ENCODE measurements around the gene DHRS2.

The DHRS2 gene

DNA sequence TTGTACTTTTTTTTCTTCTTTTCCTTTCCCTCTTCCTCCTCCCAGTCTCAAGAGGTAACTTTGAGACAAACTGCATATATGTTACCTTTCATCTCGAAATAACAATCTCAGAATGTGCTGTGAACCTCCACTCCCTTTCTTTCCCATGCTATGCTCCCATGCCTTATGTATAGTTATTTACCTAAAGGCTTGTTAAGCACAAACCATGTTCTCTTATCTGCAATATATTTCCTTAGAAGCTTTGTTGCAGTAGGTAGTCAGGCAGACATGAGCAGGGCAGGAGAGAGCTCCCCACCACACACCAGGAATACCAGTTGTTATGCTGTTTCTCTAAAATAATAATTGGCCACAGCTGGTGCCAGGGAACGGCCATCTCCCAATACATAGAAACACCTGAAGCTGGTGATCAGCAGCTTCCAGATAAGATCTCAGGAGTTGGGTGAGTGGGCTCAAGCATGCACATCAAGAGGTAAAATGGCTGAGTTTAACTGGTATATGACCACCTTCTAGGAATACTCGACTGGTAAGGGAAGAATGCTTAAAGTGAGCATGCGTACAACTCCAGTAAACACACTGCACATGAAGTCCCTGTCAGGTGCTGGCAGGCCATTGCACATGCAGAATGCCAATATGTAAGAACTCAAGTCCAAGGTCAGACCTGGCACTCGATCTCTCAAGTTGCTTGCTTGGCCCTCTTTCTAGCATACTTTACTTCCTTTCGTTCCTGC, 14.8 kb upstream of the DHRS2 start:
- TF ChIP-seq, protein P1, sequence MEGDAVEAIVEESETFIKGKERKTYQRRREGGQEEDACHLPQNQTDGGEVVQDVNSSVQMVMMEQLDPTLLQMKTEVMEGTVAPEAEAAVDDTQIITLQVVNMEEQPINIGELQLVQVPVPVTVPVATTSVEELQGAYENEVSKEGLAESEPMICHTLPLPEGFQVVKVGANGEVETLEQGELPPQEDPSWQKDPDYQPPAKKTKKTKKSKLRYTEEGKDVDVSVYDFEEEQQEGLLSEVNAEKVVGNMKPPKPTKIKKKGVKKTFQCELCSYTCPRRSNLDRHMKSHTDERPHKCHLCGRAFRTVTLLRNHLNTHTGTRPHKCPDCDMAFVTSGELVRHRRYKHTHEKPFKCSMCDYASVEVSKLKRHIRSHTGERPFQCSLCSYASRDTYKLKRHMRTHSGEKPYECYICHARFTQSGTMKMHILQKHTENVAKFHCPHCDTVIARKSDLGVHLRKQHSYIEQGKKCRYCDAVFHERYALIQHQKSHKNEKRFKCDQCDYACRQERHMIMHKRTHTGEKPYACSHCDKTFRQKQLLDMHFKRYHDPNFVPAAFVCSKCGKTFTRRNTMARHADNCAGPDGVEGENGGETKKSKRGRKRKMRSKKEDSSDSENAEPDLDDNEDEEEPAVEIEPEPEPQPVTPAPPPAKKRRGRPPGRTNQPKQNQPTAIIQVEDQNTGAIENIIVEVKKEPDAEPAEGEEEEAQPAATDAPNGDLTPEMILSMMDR (IDR thresholded peaks at IDR 0.05; ENCODE audit: low read depth, low read length, missing control alignments) = no peak
- no peaks in the 10 kb centered on the region for H3K36me3 ChIP-seq (replicated peaks)
- no peaks in the 10 kb centered on the region for H3K27me3 ChIP-seq (replicated peaks)
- no peak overlapping the region for H3K27ac ChIP-seq
- H3K4me3 ChIP-seq (ENCODE audit: low read depth, low read length) = no peak overlapping the region
- no peak for DNase-seq
- in situ Hi-C loops (cut with HindIII; ENCODE audit: low pct_ligation_motif_present, low sequenced_read_pairs) = no loop called here

DNA sequence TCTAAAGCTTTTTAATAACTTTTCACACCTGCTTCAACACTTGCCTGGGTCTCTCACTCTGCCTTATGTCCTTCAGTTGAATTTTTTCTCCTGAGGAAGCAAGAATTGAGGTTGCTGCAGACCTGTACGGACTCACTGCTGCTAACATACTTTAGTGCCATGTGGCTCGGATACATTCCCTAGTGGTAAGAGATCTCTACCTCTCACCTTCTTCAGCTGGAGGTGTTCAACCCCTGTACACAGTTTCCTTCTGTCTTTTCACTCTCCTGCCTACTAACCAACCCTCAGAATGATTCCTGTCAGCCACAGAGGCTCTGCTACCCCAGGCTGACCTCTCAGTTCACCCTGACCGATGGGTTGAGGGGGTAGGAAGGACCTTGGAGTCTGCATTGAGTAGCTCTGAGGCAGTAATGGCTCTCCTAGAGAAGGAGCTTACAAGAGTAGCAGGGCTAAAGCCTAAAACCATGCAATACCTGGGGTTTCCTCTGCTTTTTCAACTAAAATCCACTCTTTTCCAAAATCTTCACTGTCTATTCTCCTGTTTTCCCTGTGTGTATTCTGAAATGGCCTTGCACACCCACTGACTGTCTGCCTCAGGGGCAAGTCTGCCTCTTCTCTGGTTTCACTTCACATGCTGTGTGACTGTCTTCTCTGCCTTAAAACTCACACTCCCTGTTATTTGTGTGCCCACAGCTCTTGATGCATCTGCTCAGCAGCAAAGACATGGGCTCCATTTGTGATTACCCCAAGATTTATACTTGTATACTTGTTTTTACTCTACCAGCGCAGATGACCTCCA, 14.0 kb upstream of the DHRS2 start:
- Histone ChIP-seq H3K27ac (no peak overlapping the region), H3K27me3 (replicated peaks) (no peaks in the 10 kb centered on the region), H3K36me3 (replicated peaks) (no peaks in the 10 kb centered on the region), H3K4me3 (ENCODE audit: low read depth, low read length) (no peak overlapping the region)
- TF ChIP-seq, protein P1 (IDR thresholded peaks at IDR 0.05; ENCODE audit: low read depth, low read length, missing control alignments) = no peak
- no peak for DNase-seq
- in situ Hi-C loops (cut with HindIII; ENCODE audit: low pct_ligation_motif_present, low sequenced_read_pairs) = no loop called here

- no peak overlapping the region for H3K27ac ChIP-seq
- H3K36me3 ChIP-seq (replicated peaks) = no peaks in the 10 kb centered on the region
- in situ Hi-C loops (cut with HindIII; ENCODE audit: low pct_ligation_motif_present, low sequenced_read_pairs) = no loop called here
- TF ChIP-seq, protein P1 (IDR thresholded peaks at IDR 0.05; ENCODE audit: low read depth, low read length, missing control alignments) = no peak
- no peak overlapping the region for H3K4me3 ChIP-seq (ENCODE audit: low read depth, low read length)
- no peaks in the 10 kb centered on the region for H3K27me3 ChIP-seq (replicated peaks)
- DNase-seq = no peak
Observed at GRCh38 chr14:23622990-23623389, 13.2 kb upstream of the DHRS2 start.

GRCh38 chr14:23623962-23624361, 12.2 kb upstream of the DHRS2 start:
- Histone ChIP-seq H3K36me3 (replicated peaks) (no peaks in the 10 kb centered on the region), H3K27ac (no peak overlapping the region), H3K4me3 (ENCODE audit: low read depth, low read length) (no peak overlapping the region), H3K27me3 (replicated peaks) (no peaks in the 10 kb centered on the region)
- in situ Hi-C loops (cut with HindIII; ENCODE audit: low pct_ligation_motif_present, low sequenced_read_pairs) = no loop called here
- no peak for DNase-seq
- TF ChIP-seq, protein P1 (IDR thresholded peaks at IDR 0.05; ENCODE audit: low read depth, low read length, missing control alignments) = no peak

DNA sequence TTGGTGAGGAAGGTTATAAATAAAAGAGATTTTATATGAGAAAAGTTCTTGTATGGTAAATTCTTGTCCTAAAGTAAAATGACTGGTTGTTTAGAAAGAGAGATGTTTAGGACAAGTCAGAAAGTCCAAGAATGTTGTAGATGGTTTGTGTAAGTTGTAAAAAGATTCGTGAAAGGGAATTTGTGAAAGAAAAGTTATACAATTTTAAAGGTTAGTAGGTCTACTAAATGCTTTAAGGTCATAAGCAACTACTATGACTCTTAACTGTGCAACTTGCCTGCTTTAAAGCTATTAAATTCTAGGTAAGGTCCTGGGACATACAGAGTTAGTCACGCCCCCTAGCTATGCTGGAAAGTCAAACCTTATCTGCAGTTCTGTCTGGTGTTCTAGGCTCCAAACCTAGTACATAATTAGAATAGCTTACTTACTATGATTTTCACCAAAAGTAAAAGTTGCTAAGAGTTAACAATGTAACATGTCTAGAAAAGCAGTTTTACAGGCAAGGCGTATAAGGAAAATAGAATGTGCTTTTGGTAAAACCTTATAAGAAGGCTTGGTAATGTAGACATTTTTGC, 11.2 kb upstream of the DHRS2 start:
- TF ChIP-seq, protein P1 (IDR thresholded peaks at IDR 0.05; ENCODE audit: low read depth, low read length, missing control alignments) = no peak
- H3K27ac ChIP-seq = no peak overlapping the region
- in situ Hi-C loops (cut with HindIII; ENCODE audit: low pct_ligation_motif_present, low sequenced_read_pairs) = no loop called here
- no peaks in the 10 kb centered on the region for H3K36me3 ChIP-seq (replicated peaks)
- no peak for DNase-seq
- no peaks in the 10 kb centered on the region for H3K27me3 ChIP-seq (replicated peaks)
- no peak overlapping the region for H3K4me3 ChIP-seq (ENCODE audit: low read depth, low read length)
